ENCODE results near the gene GPR39. TPM values are rescaled to one million over a fixed set of nuclear protein-coding genes. Genes with fewer than 3 reads are reported as not detected.

The GPR39 gene
- total RNA-seq, 1 experiment from 2014 or later = 5.6 TPM

DNA sequence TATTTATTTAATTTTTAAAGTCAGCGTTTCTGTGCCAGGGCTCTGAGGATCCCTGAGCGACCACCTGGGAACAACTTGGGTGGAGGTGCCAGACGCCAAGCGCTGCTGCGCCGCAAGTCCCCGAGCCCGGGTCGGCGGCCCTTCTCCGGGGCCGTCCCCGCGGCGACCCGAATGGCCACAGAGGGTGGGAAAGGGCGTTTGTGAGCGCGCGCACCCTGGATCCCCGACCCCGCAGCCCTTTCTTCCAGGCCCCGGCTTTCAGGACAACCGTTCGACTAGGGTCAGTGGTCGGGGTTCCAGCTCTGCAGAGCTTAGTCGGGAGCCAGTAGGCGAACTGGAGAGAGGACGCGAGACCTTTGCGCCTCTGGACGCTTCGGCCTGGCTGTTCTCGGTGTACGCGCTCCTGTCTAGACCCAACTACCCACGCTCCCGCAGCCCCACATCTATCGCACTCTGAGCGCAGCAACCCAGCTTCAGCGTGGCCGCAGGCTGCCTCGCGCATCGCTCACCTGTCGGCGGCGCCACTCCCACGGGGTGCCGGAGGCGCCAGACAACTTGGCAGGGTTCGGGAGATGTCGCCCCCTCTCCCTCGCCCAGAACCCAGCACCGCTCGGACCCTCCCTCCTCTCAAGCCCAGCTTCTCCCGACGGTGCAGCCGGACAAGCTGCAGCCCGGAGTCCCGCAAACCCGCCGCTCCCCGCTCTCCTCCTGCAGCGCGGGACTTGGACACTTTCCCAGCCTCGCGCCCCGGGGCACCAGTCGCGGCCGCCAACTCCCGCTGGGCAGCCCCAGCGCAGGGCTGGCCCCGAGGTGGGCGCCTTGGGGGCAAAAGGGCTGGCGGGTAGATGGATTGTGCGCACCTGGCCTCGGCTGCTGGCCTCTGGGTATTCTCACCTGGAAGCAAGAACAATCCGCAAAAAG is 252.6 kb downstream of the GPR39 start:
- DNase-seq (ENCODE audit: low read depth) = peak; percentile 20

DNA sequence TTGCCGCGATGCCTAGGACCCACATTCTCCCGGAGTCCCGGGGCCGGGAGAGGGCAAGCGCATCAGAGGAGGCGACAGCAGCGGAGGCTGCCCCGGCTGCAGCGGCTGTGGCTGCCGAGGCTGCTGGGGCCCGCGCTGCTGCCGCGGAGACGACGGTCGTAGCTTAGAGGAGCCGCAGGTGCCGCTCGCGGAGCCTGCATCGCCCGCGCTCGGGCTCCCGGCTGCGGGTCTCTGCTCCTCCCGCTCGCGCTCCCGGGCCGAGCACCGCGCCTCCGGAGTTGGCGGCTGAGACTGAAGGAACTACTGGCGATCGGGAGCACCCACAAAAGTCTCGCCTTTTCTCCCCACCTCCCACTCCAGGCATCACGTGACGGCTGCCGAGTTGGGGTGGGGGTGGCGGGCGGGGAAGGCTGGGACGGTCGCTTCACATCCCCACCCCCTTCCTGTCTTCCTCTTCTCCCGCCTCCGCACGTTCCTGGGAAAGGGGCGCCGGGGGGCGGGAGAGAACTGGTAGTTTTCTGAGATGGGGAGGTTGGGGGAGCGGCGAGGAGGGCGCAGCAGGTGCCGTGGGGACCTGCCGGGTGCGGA is 253.4 kb downstream of the GPR39 start, which contains the start of gene LYPD1:
TSS of gene LYPD1 (minus strand) at position 298 of the 588 bp plus-strand sequence. CDS start at position 25, 273 bp downstream.
- DNase-seq (ENCODE audit: low read depth) = peak; percentile 71

DNA sequence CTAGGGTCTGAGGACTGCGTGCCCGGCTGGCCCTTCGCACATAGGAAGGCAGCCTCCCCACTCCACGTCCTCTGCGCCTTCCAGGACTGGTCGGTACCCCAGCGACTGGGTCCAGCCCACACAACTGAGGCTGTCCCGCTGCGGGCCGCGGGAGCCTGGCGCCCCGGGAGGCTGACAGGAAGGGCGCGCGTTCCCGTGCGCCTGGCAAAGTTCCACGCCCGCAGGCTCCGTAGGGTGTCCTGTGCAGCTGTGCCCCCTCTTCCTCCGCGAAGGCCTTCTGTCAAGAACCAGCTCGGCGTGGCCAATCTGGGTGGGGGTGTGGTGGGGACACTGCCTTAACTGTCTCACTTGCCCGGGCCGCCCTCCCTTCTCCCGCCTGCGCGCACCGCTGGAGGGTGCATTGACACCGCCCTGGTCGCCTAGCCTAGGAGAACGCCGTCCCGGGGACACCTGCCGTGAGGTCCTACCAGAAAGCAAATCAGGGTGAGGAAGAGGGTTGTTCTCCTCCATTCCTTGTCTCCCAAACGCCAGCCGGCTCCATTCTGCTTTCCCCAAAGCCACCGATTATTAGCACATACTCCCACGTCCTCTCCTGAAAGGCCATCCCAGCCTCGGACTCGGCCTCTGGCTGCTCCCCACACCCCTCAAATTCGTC is 254.0 kb downstream of the GPR39 start:
- DNase-seq (ENCODE audit: low read depth) = peak; percentile 60

DNA sequence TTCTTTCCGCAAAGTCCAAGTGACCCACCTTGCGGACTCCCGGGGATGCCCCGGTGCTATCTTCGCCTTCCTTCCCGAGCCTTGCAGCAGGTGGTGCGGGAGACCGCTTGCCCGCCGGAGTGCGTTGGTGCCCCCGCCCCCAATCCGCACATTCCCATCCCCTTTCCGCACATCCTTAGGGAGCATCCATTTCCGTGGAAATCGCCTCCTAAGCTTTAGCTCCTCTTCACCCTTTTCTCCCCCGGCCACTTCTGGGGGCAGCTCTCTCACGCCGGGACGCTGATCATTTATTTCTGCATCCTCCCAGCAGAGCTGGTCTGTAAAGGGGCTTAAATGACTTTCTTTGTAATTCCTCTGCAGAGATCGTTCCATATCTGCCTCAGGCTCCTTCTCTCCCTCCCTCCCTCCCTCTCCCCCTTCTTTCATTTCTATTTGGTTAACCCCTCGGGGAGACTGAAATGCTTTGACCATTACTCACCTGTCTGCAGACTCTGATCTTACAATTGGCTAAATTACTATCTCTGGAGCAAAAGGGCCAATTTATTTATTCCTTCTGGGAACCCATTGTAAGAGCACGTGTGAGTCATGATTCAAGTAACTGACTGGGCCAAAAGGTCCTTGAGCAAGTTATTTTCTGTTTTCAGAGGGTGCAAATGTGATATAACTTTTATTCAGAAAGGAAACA is 254.7 kb downstream of the GPR39 start:
- DNase-seq (ENCODE audit: low read depth) = peak; percentile 91

DNA sequence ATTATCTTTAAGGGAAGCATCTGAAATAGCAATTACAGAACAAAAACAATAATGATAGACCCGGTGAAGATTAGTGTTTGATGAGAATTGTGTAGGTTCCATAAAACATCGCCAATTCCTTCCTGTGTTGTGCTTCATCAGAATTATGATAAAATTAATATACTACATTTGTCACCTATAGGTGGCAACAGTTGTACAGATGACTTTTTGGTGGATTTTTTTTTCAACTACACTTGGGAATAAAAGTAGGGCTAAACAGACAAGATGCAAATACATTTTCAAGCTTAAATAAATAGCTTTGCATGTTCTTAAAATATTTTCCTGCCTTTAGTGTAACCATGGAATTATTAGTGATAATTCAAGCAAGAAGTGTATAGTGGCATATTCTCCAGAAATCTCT is 260.4 kb downstream of the GPR39 start:
- DNase-seq (ENCODE audit: low read depth) = no peak

DNA sequence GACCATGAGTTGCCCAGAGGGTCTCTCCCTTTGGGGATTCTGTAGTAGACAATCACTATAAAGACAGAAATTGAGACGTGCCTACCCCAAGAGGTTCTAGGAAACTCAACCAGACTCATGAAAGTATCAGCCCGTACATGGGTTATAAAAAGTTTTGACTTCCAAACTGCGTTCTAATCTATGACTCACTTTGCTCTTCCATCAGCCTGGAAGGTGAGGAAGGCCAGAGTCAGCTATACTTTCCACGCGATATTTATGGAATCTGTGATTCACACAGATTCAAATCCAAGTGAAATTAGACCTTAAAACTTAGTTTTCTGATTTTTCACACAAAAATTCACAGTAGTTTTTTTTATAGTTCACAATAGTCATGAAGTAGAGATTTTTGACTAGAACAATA is 261.1 kb downstream of the GPR39 start:
- DNase-seq (ENCODE audit: low read depth) = peak; percentile 52

DNA sequence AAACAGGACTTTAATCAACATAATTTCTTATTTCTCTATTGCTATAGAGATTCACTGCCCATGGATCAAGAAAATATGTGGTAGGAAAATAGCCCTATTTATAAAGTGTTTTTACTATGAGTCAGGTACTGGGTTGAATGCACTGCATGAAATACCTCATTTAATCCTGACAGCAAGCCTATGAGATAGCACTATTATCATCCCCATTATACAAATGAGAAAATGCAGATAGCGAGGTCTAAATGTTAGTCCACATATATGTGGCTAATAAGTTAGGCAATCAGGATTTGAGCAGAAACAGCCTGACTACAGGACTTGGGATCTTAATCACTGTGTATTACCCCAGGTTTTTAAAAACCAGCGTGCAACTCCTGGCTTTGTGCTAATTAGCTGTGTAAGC is 261.9 kb downstream of the GPR39 start:
- no peak for DNase-seq (ENCODE audit: low read depth)

DNA sequence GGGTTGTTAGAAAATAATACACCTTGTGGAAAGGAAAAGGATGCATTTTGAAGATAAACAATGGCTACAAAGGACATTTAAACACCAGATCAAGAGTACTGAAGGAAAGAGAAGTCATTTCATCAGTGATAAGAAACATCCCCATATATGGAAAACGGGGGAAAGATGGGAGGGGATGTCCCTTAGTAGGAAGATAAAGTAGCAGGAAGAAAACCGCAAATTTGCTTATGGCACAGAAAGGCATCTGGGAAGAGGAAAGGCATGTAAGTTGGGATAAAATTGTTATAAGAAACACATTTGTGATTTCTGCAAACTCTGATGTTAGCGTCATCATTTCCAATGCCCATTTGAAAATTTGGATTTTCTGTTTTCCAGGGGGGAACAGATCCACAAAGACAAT is 263.9 kb downstream of the GPR39 start:
- DNase-seq (ENCODE audit: low read depth) = no peak

DNA sequence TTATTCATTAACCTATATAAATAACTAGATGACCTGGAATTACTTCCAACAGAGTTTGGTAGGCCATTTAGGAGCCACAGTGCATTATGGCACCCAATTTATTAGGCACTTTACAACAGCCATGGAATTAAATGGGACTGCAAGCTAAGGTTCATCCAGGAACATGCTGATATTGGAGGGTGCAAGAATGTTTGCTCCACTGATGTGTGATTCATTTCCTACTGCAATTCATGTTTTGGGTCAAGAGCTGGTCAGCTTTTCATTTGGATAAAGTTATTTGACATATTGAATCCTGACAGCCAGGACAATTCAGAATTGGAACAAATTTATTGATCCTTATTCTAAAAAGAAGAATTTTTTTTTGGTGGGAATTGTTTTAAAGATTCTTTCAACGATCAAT is 265.2 kb downstream of the GPR39 start:
- no peak for DNase-seq (ENCODE audit: low read depth)

DNA sequence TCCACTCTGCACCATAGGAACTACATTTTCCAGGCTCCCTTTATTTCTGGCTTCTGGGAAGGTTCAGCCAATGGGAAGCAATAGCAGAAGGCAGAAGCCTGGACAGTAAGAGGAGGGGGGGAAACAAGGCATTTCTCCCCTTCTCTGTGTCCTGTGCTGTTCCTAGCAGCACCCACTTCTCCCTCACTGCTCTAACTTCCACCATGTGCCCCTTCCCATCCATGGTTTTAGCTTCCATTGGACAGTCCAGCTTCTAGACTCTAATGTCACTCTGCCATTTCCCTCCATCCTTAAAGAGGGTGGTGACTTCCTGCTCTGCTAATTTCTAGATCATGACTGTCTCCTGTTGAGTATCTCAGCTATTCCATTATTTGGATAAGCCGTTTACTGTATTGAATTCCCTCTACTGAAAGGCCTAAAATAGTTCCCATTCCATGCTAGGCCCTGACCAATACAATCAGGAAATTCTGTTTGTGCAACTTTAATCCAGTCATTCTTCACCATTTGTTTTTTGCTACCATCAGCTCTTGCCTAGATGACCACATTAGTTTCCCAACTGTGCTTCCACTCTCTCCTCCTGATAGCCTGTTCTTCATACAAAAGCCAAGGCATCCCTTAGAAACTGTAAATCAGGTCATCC is 274.2 kb downstream of the GPR39 start:
- DNase-seq (ENCODE audit: low read depth) = no peak

DNA sequence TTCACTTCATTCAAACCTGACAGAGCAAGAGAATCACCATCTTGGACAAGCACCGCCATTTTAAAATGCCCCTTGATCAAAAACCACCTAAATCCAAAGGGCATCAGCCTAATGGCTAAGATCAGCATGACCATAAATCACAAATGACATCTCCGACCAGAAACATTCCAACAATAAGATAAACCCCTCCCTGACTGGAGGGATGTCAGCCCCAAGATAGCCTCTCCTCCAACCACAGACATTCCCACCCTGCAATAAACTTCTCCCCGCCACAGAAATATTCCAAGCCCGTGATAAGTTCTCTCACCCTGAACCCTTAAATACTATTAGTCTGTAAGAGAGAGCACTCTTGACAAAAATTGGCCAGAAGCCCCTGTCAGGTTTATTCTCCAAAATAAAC is 275.0 kb downstream of the GPR39 start:
- no peak for DNase-seq (ENCODE audit: low read depth)

DNA sequence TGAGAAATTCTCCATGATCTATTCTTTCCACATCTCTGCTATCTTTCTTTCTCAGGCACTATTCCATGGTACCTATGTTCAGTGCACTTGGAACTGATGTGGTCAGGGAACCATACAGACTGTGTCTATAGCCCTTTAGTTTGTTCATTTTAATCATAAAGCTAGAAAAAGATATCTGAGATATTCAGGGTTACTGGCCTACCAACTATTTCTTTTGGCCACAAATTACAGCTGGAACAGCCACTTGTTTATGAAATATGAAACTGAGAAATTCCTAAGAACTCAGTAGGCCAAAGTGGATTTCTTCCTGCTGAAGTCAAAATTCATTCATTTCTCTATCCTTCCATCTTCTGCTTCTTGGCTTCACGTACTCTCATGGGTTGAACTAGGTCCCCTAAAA is 276.2 kb downstream of the GPR39 start:
- no peak for DNase-seq (ENCODE audit: low read depth)

Small RNA genes lying within 50 kb of the gene (small RNA-seq; reads per million reads assigned to genes)
- gene RNU6-175P = not detected

All from HT1080 (cell line).